Middle frontal gyrus (tissue), 1 donor: Measurements from ENCODE around the gene PRKAR2A.
"Not testable (repeated sequence)": the region's sequence is repeated elsewhere in the genome, so short reads cannot be mapped to it uniquely, and the experiment has no call there.

Experiments
- DNase-seq: peaks from one replicate; pipeline ENCODE4 v3.0.0-alpha.2; 2015; ENCODE audit warnings: low spot score; ENCODE audit errors: extremely low spot score

PRKAR2A gene

DNA sequence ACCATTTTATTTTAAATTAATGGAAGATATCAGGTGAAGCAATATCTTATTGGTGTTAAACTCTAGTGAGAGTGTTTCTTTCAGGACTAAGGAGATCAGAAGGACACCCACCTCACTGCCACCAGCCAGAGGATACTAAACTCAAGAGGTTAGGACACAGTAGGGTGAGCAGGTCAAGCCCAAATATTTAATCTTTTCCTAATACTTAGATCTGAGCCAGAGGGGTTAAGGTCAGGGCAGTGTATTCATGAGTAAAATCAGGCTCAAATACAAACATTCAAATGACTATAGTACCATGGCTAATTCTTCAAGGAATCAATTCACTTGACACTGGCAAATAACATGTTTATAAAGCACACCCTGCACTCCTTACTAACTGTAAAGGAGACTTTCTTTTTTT, 65.6 kb downstream of the PRKAR2A start:
- no peak for DNase-seq

DNA sequence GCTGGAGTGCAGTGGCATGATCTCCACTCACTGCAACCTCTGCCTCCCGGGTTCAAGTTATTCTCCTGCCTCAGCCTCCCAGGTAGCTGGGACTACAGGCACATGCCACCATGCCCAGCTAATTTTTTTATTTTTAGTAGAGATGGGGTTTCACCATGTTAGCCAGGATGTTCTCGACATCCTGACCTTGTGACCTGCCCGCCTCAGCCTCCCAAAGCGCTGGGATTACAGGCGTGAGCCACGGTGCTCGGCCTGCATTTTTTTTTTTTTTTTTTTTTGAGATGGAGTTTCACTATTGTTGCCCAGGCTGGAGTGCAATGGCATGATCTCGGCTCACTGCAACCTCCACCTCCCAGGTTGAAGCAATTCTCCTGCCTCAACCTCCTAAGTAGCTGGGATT, 69.1 kb downstream of the PRKAR2A start:
- not testable (repeated sequence) for DNase-seq

DNA sequence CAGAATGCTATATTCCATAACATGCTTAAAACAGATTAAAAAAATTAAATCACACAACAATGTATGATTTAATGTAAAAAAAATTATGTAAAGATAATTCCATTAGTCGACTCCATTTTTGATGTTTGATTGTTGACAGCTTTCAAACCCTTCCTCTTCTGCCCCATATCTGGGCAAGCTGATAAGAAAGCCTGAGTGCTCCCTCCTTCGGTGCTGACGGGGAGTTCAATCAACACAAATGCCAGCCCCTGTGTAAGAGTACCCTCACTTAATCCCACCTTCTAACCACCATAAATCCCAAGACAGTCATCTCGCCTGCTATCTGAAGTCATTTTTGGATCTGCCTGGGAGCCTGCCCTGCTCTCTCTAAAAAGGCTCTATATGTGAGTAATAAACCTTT, 70.8 kb downstream of the PRKAR2A start:
- DNase-seq: no peak

DNA sequence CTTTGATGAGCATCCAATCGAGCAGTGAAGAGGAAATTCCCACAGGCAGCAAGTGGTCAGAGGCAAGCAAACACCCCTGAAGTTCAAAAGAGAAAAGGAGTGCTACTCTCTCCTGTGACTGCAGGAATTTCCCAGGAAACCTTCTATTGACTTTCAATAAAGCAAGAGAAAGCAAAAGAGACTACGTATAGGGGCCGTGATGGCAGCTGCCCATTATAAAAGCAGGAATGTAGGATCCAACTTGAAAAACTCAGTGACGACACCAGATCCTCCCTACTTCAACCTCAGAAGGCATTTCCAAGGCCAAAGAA, 77.5 kb downstream of the PRKAR2A start:
- DNase-seq: no peak

DNA sequence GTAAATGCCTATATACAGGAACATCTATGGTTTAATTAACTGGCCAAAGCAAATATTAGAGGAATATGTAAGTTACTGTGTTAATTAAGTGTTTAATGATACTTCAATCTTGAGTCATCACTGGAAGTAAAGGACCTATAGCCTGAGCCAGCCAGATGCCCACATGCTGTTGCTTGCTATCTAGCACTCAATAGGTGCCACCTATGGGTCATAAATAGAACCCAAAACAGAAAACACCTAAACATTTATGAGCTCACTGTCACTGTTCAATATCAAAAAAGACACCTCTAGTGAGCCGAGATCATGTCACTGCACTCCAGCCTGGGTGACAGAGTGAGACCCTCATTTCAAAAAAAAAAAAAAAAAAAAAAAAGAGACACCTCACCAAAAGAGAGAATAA, 82.3 kb downstream of the PRKAR2A start:
- no peak for DNase-seq

DNA sequence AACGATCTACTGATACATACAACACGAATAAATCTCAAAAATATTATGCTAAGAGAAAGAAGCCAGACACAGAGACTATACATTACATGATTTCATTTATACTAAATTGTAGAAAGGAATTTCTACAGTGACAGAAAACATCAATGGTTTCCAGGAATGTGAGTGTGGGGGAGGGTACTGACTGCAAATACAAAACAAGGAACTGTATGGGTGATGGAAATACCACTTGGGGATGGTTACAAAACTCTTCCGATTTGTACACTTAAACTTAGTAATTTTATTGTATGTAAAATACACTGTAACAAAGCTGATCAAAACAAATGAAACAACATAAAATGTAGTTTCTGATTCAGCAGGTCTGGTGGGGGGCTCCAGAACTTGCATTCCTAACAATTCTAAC, 84.9 kb downstream of the PRKAR2A start:
- DNase-seq: no peak

DNA sequence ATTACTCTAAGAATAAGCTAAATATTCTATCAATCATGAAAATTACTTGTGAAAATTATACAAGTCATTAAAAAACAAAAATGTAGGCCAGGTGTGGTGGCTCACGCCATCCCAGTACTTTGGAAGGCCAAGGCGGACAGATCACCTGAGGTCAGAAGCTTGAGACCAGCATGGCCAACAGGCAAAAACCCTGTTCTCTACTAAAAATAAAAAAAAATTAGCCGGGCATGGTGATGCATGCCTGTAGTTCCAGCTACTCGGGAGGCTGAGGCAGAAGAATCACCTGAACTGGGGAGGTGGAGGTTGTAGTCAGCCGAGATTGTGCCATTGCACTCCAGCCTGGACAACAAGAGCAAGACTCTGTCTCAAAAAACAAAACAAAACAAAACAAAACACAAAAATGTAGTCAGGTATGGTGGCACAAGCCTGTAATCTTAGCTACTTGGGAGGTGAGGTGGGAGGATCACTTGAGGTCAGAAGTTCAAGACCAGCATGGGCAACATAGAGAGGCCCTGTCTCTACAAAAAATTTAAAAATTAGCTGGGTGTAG, 87.6 kb downstream of the PRKAR2A start:
- not testable (repeated sequence) for DNase-seq

DNA sequence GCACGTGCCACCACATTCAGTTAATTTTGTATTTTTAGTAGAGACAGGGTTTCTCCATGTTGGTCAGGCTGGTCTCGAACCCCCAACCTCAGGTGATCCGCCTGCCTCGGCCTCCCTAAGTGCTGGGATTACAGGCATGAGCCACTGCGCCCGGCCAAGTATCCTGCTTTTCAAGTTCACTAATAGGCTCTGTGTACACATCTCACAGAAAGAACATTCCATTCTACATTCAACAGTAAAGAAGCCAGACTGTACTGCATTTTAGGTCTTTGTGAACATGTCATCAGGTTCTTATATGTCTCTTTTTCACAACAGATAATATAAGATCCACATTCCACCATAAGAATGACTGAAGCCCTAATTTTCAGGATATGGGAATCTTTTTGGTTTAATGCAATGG, 88.1 kb downstream of the PRKAR2A start:
- DNase-seq: not testable (repeated sequence)

DNA sequence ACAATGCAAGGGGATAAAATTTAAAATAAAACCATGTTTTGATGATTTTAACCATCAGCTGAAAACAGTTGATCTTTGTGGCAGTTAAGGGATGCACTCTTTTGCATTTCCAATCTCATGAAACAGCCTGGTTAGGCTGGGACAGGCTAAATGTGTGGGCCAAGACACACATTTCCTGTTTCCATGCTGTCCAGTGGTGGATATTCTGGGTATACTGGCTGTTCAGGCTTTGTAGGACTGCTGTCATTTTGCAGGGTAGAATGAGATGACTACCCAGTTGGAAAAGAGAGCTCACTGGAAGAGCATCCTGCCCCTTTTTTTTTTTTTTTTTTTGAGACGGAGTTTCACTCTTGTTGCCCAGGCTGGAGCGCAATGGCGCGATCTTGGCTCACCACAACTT, 88.6 kb downstream of the PRKAR2A start:
- DNase-seq: no peak

DNA sequence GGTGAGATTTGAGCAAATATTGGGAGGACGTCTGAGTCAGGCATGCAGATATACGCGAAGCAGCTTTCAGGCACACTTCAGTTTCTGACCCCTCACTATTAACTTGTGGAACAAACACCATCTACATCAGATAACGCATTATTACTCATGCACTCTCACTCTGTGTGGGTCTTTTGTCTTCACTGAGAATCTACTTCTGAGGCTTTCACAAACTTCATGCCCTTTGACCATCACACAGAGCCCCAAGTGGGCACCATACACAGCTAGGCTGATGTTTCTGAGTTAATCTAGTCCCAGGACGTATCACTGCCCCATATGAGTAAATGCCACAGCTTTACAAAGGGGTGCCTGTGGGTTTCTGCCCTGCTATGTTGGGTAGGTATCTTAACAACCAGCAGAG, 91.0 kb downstream of the PRKAR2A start:
- no peak for DNase-seq

DNA sequence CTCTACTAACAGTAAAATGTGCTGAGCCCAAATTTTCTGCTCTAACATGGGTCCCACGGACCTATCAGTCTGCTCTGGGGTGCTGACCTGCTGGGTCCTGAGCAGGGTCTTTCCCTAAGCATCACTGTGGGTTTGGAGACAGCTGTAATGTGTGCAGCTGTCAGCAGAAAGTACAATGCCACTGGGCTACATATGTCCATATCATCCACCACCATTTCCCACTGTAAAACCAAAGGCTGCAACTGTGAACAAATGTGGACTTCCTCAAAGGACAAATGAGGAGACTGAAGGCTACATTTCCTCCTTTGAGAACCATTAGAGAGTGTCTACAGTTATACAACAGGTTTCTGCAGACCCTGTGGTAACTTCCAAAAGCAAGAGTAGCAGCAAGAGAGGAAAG, 96.8 kb downstream of the PRKAR2A start:
- no peak for DNase-seq

DNA sequence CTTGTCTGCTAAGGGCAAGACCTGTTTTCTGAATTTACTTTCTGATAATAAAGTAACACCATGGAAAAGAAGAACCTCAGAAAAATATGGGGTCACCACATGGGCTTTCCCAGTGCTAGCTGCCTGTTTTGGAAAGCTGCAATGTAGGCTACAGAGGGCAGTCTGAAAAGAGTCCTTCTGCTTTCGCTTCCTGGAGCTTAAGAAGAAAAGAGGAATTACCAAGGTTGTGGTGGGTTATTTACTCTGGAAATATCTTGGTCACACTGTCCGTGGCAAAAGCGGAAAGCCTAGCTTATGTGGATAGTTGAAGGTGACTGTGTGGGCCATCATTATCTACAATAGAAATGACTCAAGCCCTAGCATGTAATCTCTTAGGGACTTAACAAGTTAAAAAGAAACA, 98.9 kb downstream of the PRKAR2A start:
- no peak for DNase-seq

DNA sequence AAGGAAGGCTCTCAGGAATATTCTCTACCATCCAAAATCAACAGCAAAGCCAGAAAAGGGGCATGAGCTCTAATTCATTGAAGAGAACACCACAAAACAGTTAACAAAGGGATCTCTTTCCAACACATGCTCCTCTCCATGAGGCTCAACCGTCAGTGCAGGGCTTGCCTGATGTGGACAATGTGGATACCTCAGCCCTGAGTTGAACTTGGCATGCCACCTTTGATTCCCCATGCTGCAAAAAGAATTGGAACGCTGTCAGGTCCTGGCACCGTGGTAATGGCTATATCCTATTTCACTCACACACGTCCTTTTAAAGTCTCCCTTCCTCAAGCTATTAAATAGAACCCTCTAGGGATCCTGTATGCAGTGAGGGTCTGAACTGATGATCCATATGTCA, 100.0 kb downstream of the PRKAR2A start:
- no peak for DNase-seq

DNA sequence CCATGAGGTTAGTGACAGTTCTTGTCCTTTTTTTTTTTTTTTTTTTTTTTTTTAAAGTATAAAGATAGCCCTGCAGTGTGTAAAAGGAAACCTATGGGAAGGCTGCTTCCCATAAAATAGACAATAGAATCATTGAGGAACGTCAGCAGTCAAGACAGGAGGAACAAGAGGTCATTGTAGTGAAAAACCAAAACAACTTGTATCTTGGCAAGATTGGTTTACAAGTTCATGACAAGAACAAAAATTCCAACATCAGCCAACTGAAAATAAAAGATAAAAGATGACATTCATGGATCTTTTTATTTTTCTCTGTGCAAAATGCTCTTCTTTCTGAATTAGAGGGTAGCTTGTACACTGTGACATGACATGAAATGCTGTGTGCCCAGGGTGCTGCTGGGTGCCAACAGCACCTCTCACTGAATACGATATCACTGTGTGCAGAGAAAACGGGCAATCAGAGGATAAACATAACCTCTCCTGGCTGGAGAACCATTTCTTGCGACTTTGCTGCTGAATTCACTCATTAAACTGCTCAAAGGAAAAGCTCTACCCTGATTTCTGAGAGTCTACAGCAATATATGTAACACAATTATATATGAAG, 100.6 kb downstream of the PRKAR2A start:
- peak; percentile 44 for DNase-seq

DNA sequence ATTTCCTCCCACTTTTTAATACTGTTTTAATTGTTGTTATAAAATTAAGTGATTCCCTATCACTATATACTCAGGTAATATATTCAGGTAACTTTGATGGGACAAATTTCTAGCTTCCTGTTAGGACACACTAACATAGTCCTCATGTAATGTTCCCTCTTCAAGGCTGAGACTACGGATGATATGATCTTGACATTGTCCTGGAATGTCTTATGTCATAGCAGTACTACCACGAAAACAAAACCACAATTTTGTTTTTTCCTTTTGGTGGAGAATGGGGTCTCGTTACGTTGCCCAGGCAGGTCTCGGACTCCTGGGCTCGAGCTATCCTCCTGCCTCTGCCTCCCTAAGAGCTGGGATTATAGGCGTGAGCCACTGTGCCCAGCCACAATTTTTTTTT, 103.9 kb downstream of the PRKAR2A start:
- DNase-seq: no peak

DNA sequence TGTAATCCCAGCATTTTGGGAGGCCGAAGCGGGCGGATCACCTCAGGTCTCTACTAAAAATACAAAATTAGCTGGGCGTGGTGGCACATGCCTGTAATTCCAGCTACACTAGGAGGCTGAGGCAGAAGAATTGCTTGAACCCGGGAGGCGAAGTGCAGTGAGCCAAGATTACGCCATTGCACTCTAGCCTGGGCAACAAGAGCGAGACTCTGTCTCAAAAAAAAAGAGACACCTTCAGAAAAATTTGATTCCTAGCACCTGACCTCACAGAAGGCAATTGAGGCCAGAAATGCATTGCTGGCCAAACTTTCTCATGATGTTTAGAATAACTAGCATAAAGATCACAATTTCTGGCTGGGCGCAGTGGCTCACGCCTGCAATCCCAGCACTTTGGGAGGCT, 106.4 kb downstream of the PRKAR2A start:
- DNase-seq: not testable (repeated sequence)

DNA sequence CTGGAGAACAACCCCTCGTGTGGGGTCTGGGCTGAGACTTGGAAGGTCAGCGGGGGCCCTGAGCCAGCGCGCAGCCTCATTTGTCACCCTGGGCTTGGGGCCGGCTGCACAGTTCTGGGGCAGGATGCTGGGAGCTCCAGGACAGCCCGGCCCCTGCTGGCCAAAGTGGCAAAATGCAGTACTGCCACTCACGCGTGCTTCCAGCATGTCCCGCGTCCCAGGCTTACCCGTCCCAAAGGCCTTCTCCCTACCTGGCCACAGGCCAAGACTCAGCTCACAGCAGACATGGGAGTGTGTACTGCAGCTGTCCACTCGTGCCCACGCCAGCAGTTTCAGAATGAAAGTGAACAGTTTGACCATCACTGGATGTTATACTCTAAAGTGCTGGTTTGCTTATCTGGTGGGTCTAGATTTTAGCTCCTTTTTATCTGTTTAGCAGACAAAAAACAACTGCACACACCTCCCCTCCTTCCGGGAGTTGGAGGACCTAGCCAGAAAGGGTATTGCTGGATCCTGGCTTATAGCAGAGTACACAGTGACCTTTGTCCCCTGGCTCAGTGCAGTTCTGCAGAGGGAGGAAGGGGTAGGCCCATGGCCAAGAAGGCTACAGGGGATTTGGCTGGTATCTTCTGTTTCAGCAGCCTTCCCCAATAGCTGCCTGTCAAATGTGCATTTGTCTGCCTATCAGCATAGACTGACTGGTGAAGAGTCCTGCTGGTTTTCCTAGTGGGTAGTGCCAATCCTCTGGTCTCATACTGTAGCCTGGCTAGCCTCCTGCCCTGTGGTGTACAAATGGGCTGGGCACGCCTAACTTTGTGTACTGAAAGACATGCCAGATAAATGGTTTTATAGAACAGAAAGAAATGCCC, 107.5 kb downstream of the PRKAR2A start:
- peak; percentile 61 for DNase-seq

DNA sequence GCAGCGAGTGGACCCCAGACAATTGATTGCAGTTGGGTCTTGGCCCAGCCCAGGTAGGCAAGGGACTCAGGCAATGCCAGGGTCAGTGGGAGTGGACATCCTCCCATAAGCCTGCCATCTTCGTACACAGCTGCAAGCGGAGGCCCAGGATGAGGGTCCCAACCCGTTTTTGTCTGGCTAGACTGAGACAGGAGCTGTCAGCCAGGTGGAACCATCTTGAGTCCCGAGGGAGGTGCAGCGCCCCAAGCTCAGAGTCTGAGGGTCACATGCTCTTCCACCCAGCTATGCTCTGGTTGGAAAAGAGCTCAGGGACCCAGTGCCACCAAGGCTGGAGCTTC, 108.1 kb downstream of the PRKAR2A start:
- no peak for DNase-seq

DNA sequence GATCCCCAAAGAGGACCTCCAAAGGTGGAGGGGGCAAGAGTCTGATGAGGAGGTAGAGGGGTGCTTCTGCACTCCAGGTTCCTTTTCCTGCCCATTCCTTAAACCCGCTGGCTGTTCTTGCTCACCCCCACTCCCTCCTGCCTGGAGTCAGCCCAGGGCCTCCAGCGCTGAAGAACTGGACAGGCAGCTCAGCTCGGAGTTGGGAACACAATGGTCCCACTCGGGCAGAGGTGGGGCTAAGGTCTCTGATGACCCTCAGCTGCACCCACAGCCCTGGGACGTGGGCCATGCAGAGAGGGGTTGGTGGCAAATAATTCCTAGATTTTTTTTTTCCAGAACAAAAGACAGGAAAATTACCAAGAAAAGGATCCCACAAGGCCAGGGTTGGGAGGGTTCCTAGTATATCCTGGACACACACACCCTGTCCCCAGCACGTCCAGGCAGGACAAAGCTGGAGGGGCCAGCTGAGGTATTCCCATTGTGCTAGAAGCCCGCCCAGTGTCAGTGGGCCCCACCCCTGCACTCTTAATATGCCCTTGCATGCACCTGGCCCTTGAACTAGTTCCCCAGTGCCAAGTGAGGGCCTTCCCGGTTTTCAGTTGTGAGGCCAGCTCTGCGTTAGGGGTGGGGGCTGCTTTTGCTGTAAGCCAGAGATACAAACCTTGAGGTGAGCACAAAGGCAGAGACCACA, 108.6 kb downstream of the PRKAR2A start:
- no peak for DNase-seq

DNA sequence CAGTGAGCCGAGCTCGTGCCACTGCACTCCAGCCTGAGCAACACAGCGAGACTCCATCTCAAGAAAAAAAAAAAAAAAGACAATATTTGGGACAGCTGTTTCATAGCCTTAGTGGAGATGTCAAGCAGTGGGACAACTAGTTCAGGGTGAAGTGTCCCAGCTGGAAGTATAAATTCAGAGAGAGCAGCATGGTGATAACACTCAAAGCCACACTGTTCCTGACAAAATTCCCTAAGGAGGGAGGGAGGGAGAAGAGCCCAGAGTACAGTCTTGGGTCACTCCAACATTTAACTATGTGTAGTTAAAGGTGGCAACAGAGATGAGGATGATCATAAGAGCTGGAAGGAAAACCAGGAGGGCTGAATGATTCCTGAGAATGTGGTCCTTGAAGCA, 109.5 kb downstream of the PRKAR2A start:
- DNase-seq: no peak

DNA sequence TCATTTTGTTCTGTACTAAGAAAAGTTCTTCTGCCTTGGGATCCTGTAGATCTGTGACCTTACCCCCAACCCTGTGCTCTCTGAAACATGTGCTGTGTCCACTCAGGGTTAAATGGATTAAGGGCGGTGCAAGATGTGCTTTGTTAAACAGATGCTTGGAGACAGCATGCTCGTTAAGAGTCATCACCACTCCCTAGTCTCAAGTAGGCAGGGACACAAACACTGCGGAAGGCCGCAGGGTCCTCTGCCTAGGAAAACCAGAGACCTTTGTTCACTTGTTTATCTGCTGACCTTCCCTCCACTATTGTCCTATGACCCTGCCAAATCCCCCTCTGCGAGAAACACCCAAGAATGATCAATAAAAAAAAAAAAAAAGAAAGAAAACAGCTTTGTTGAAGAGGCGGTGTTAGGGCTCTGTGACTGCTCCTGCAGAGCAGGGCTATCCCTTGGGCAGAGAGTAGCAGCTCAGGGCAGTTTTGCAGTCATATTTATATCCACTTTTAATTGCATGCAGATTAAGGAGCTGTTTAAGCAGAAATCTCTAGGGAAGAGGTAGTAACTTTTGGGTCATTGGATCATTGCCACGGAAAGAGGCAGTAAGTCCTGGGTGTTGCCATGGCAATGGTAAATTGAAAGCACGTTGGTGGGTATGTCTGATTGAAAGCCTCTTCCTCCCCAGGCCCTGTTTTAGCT, 112.5 kb downstream of the PRKAR2A start:
- DNase-seq: not testable (repeated sequence)

DNA sequence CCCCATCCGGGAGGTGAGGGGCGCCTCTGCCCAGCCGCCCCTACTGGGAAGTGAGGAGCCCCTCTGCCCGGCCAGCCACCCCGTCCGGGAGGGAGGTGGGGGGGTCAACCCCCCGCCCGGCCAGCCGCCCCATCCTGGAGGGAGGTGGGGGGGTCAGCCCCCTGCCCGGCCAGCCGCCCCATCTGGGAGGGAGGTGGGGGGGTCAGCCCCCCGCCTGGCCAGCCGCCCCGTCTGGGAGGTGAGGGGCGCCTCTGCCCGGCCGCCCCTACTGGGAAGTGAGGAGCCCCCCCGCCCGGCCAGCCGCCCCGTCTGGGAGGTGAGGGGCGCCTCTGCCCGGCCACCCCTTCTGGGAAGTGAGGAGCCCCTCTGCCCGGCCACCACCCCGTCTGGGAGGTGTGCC, 113.1 kb downstream of the PRKAR2A start:
- not testable (repeated sequence) for DNase-seq
